HL-60 (cell line): ENCODE results near the gene DOCK2.

Experiments used
- CTCF ChIP-seq: IDR thresholded peaks from one replicate; pipeline ENCODE4 v1.5.1; 2011; ENCODE audit warnings: low read length, control low read depth, inconsistent platforms; ENCODE audit not compliant: insufficient read depth
- POLR2AphosphoS5 ChIP-seq: IDR thresholded peaks from 2 replicates; pipeline ENCODE4 v1.6.1; 2012; ENCODE audit warnings: low read depth

- no peak for TF ChIP-seq CTCF
- TF ChIP-seq POLR2AphosphoS5, result no peak
Observed at GRCh38 chr5:170109059-170110031, 472.3 kb downstream of the DOCK2 start.
